Activated T-helper 1 cell treated with anti-CD3 and anti-CD28 coated beads, Interleukin-12 subunit alpha, Interleukin-12 subunit beta, Interleukin-2, Interleukin-4 antibody, amounts not matched to agents 30 ng/mL and 10 ng/mL and 1 ng/mL, durations not matched to agents 14 hours and 24 hours and 36 hours (primary cell): ENCODE measurements around the gene TMEM266. TPM values are rescaled to one million over a fixed set of nuclear protein-coding genes. Genes with fewer than 3 reads are reported as not detected.

ENCODE experiments used
- DNase-seq: peaks from one replicate; pipeline ENCODE4 v3.0.0; 2021; ENCODE audit warnings: low spot score
- H3K27ac Mint-ChIP-seq: one replicate; pipeline ENCODE4 v1.8.0; 2021; ENCODE audit warnings: mild to moderate bottlenecking, mixed read lengths
- H3K27me3 Mint-ChIP-seq: one replicate; pipeline ENCODE4 v1.8.0; 2022; ENCODE audit warnings: mild to moderate bottlenecking, moderate library complexity, mixed read lengths; ENCODE audit not compliant: insufficient read depth
- H3K36me3 Mint-ChIP-seq: one replicate; pipeline ENCODE4 v1.8.0; 2021; ENCODE audit warnings: low read depth, mixed read lengths
- H3K4me1 Mint-ChIP-seq: one replicate; pipeline ENCODE4 v1.8.0; 2021; ENCODE audit warnings: low read depth, mixed read lengths
- H3K4me3 Mint-ChIP-seq: one replicate; pipeline ENCODE4 v1.8.0; 2021; ENCODE audit warnings: mild to moderate bottlenecking, moderate library complexity, mixed read lengths
- H3K9me3 Mint-ChIP-seq: one replicate; pipeline ENCODE4 v1.8.0; 2021; ENCODE audit warnings: mixed read lengths
- intact Hi-C: fragments of 100-400 bp; cut with micrococcal nuclease; formaldehyde crosslinking; loops from one replicate; pipeline ENCODE4 v1.15.1; 2024
- total RNA-seq: library from RNA; stranded (reverse); gene quantifications from 2 replicates; pipeline ENCODE4 v1.2.3, GENCODE V29; 2022

Gene TMEM266
- total RNA-seq, 1 donor from 2014 or later = 0.16 TPM

GRCh38 chr15:76116138-76116885 lies 56.5 kb downstream of the TMEM266 start:
- no peak overlapping the region for H3K27ac Mint-ChIP-seq
- H3K36me3 Mint-ChIP-seq = no peaks in the 10 kb centered on the region
- H3K4me1 Mint-ChIP-seq = no peaks in the 10 kb centered on the region
- no peak overlapping the region for H3K4me3 Mint-ChIP-seq
- peaks cover 11% of the 10 kb centered on the region for H3K27me3 Mint-ChIP-seq
- no peak for DNase-seq
- intact Hi-C loops = no loop called here
- H3K9me3 Mint-ChIP-seq = no peaks in the 10 kb centered on the region

- intact Hi-C loops = no loop called here
Observed at GRCh38 chr15:76117181-76117580, 57.4 kb downstream of the TMEM266 start.

GRCh38 chr15:76118767-76119166 lies 59.0 kb downstream of the TMEM266 start:
- H3K27ac Mint-ChIP-seq = no peak overlapping the region
- no peak for DNase-seq
- no peak overlapping the region for H3K4me3 Mint-ChIP-seq
- H3K4me1 Mint-ChIP-seq = no peaks in the 10 kb centered on the region
- H3K9me3 Mint-ChIP-seq = no peaks in the 10 kb centered on the region
- intact Hi-C loops = no loop called here
- H3K36me3 Mint-ChIP-seq = no peaks in the 10 kb centered on the region
- H3K27me3 Mint-ChIP-seq = peaks cover 14% of the 10 kb centered on the region

More at GRCh38 chr15:76117181-76117580, 57.4 kb downstream of the TMEM266 start:
- DNase-seq = no peak
- Mint-ChIP-seq H3K27me3 (peaks cover 10% of the 10 kb centered on the region), H3K4me3 (no peak overlapping the region), H3K9me3 (no peaks in the 10 kb centered on the region), H3K27ac (no peak overlapping the region), H3K36me3 (no peaks in the 10 kb centered on the region), H3K4me1 (no peaks in the 10 kb centered on the region)

- no peaks in the 10 kb centered on the region for H3K9me3 Mint-ChIP-seq
- intact Hi-C loops = no loop called here
- no peaks in the 10 kb centered on the region for H3K4me1 Mint-ChIP-seq
- DNase-seq = no peak
- H3K4me3 Mint-ChIP-seq = no peak overlapping the region
- no peaks in the 10 kb centered on the region for H3K36me3 Mint-ChIP-seq
- peaks cover 16% of the 10 kb centered on the region for H3K27me3 Mint-ChIP-seq
- no peak overlapping the region for H3K27ac Mint-ChIP-seq
Observed at GRCh38 chr15:76123031-76123430, 63.2 kb downstream of the TMEM266 start.

- H3K27ac Mint-ChIP-seq = no peak overlapping the region
Observed at GRCh38 chr15:76127169-76127568, 67.4 kb downstream of the TMEM266 start.

GRCh38 chr15:76127880-76128279 lies 68.1 kb downstream of the TMEM266 start:
- intact Hi-C loops = no loop called here
- no peak overlapping the region for H3K27ac Mint-ChIP-seq
- no peak for DNase-seq

More at GRCh38 chr15:76127169-76127568, 67.4 kb downstream of the TMEM266 start:
- intact Hi-C loops = no loop called here
- DNase-seq = no peak
- H3K4me1 Mint-ChIP-seq = no peaks in the 10 kb centered on the region
- H3K9me3 Mint-ChIP-seq = no peaks in the 10 kb centered on the region
- no peaks in the 10 kb centered on the region for H3K36me3 Mint-ChIP-seq
- no peak overlapping the region for H3K4me3 Mint-ChIP-seq
- H3K27me3 Mint-ChIP-seq = peaks cover 19% of the 10 kb centered on the region

GRCh38 chr15:76134537-76134936 lies 74.8 kb downstream of the TMEM266 start:
- Mint-ChIP-seq H3K27me3 (peaks cover 19% of the 10 kb centered on the region), H3K4me3 (no peak overlapping the region), H3K4me1 (no peaks in the 10 kb centered on the region), H3K9me3 (no peaks in the 10 kb centered on the region), H3K36me3 (no peaks in the 10 kb centered on the region), H3K27ac (no peak overlapping the region)
- no peak for DNase-seq
- intact Hi-C loops = no loop called here

More at GRCh38 chr15:76127880-76128279, 68.1 kb downstream of the TMEM266 start:
- H3K4me3 Mint-ChIP-seq = no peak overlapping the region
- H3K27me3 Mint-ChIP-seq = peaks cover 14% of the 10 kb centered on the region
- no peaks in the 10 kb centered on the region for H3K36me3 Mint-ChIP-seq
- no peaks in the 10 kb centered on the region for H3K9me3 Mint-ChIP-seq
- H3K4me1 Mint-ChIP-seq = no peaks in the 10 kb centered on the region

- DNase-seq = no peak
- intact Hi-C loops = no loop called here
- Mint-ChIP-seq H3K36me3 (no peaks in the 10 kb centered on the region), H3K4me1 (no peaks in the 10 kb centered on the region), H3K27me3 (peaks cover 19% of the 10 kb centered on the region), H3K27ac (no peak overlapping the region), H3K9me3 (no peaks in the 10 kb centered on the region), H3K4me3 (no peak overlapping the region)
Observed at GRCh38 chr15:76135516-76135915, 75.7 kb downstream of the TMEM266 start.

GRCh38 chr15:76138436-76138835 lies 78.7 kb downstream of the TMEM266 start:
- DNase-seq = no peak
- Mint-ChIP-seq H3K36me3 (no peaks in the 10 kb centered on the region), H3K27me3 (peaks cover 27% of the 10 kb centered on the region), H3K27ac (no peak overlapping the region), H3K4me3 (no peak overlapping the region), H3K9me3 (no peaks in the 10 kb centered on the region), H3K4me1 (no peaks in the 10 kb centered on the region)
- intact Hi-C loops = loop anchor here (2.0 kb wide), 1 partner anchor 322 kb away; no protein-coding TSS in a partner anchor

GRCh38 chr15:76139368-76140073 lies 79.7 kb downstream of the TMEM266 start:
- no peaks in the 10 kb centered on the region for H3K9me3 Mint-ChIP-seq
- peaks cover 31% of the 10 kb centered on the region for H3K27me3 Mint-ChIP-seq
- peak; percentile 60 for DNase-seq
- no peaks in the 10 kb centered on the region for H3K4me1 Mint-ChIP-seq
- H3K36me3 Mint-ChIP-seq = no peaks in the 10 kb centered on the region
- intact Hi-C loops = loop anchor here (1.0 to 2.0 kb wide), 3 partner anchors 82 to 411 kb away; no protein-coding TSS in a partner anchor
- no peak overlapping the region for H3K27ac Mint-ChIP-seq
- no peak overlapping the region for H3K4me3 Mint-ChIP-seq

GRCh38 chr15:76140074-76140464 lies 80.3 kb downstream of the TMEM266 start:
- Mint-ChIP-seq H3K36me3 (no peaks in the 10 kb centered on the region), H3K4me1 (no peaks in the 10 kb centered on the region), H3K9me3 (no peaks in the 10 kb centered on the region), H3K4me3 (no peak overlapping the region), H3K27me3 (peaks cover 30% of the 10 kb centered on the region), H3K27ac (no peak overlapping the region)
- intact Hi-C loops = no loop called here
- DNase-seq = no peak

GRCh38 chr15:76146812-76147211 lies 87.0 kb downstream of the TMEM266 start:
- no peaks in the 10 kb centered on the region for H3K9me3 Mint-ChIP-seq
- DNase-seq = no peak
- no peak overlapping the region for H3K27ac Mint-ChIP-seq
- no peaks in the 10 kb centered on the region for H3K4me1 Mint-ChIP-seq
- intact Hi-C loops = loop anchor here (5.0 kb wide), 1 partner anchor 345 kb away; no protein-coding TSS in a partner anchor
- H3K27me3 Mint-ChIP-seq = peaks cover 29% of the 10 kb centered on the region
- H3K4me3 Mint-ChIP-seq = no peak overlapping the region
- no peaks in the 10 kb centered on the region for H3K36me3 Mint-ChIP-seq

GRCh38 chr15:76147906-76148570 lies 88.3 kb downstream of the TMEM266 start:
- no peak overlapping the region for H3K27ac Mint-ChIP-seq
- intact Hi-C loops = loop anchor here (5.0 kb wide), 1 partner anchor 346 kb away; no protein-coding TSS in a partner anchor

More at GRCh38 chr15:76147906-76148570, 88.3 kb downstream of the TMEM266 start:
- DNase-seq = peak; percentile 43
- Mint-ChIP-seq H3K36me3 (no peaks in the 10 kb centered on the region), H3K4me1 (no peaks in the 10 kb centered on the region), H3K9me3 (no peaks in the 10 kb centered on the region), H3K27me3 (peaks cover 24% of the 10 kb centered on the region), H3K4me3 (no peak overlapping the region)
